Sciatic nerve (tissue), 2 donors: ENCODE measurements around the gene FKBP15. TPM values are rescaled to one million over a fixed set of nuclear protein-coding genes. Genes with fewer than 3 reads are reported as not detected.

Experiments used
- ATAC-seq: fragments of 200-7000 bp; cut with Tn5 transposase; one replicate; pipeline ENCODE4 v1.9.1; 2020; ENCODE audit warnings: mild to moderate bottlenecking, moderate library complexity
- DNase-seq: peaks from one replicate; pipeline ENCODE4 v3.0.0-alpha.2; 2020; ENCODE audit warnings: low spot score
- intact Hi-C: fragments of 100-400 bp; cut with DNase I; formaldehyde crosslinking; loops from one replicate; pipeline ENCODE4 v1.14.2; 2022
- total RNA-seq: library from RNA; stranded (reverse); fragmentation: NEBNext Ultra II Directional; extraction: Animal tissue kit (Norgen Biotek cat#: 25700); gene quantifications from one replicate; pipeline ENCODE4 v1.2.1, GENCODE V29; 2021
- donor health status: DM: no; HTN: no; CAD: no.
- donor health status: DM: no; HTN: no; CAD: no.

The FKBP15 gene
- total RNA-seq, 1 donor from 2014 or later, result 36.4 TPM

GRCh38 chr9:113187929-113188595 is 33.0 kb downstream of the FKBP15 start:
- DNase-seq (peak; percentile 62), ATAC-seq (peak; percentile 93)
- intact Hi-C loops, result no loop called here

DNA sequence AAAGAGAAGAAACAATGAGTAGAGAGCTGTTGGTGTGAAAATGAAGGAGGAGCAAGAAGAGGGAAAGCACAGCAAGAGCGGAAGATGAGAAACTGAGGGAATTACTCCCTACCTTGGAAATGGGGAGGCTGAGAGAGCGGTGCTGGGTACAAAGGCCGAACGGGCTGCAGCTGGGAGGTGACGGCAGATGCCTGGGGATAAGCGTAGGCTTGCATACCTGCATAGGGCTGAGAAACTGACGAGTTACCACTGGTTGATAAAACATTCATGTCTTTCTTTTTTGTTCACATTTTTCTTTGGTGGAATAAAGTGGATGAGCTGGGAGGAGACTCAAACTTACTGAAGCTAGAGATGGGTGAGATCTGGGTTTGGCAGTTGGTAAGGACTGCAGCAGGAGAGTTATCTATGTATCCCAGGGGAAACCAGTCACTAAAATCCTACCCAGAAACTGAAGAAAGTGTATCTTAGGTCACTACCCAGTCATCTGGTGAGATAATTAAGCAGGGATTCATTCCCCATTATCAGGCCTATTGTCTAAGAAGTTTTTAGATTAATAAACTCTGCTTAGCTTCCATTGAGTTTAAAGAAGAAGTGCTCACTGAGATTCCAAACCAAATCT is 34.8 kb downstream of the FKBP15 start:
- DNase-seq, result no peak
- ATAC-seq, result no peak
- intact Hi-C loops, result no loop called here

- intact Hi-C loops, result no loop called here
- no peak for DNase-seq
- ATAC-seq, result no peak
Observed at GRCh38 chr9:113185271-113185670, 35.8 kb downstream of the FKBP15 start.

DNA sequence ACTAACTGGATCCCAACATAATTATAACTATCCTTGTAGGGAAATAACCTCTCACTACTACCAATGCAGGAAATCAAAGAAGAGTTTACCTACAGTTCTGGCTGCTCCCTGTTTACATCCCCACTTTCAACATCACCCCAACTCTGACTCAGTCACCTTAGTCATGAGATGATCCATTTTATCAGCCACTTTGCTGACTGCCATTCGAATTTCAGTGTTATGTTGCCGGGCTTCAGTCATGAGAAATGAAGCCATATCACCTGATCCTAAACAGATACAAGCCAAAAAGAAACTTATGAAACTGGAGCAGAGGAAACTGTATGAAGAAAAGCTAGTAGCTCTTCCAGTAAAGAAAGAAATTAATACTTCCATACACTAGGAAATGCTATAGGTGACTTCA is 36.5 kb downstream of the FKBP15 start:
- intact Hi-C loops, result no loop called here
- ATAC-seq (no peak), DNase-seq (no peak)

- no peak for ATAC-seq
- no peak for DNase-seq
- intact Hi-C loops, result no loop called here
Observed at GRCh38 chr9:113183956-113184488, 37.1 kb downstream of the FKBP15 start.

GRCh38 chr9:113181165-113181564 is 39.9 kb downstream of the FKBP15 start:
- ATAC-seq (no peak), DNase-seq (no peak)
- intact Hi-C loops, result no loop called here

DNA sequence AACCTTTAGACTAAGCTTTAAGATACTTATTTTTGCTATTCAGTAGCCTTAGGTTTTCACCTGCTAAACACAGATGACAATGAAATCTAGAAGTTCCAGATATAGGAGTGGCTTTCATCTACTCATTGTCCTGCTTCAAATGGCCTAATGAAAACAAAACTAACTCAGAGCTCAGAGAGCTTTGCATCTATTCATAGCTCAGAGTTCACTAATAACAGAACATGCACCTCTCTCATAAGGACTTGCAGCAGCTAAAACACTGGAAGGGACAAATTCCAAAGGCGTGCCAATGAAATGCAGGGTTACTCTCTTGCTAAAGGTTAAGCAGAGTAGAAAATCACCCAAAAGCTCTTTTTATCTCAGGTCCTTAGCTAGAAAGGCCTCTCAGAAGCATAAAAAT is 41.2 kb downstream of the FKBP15 start:
- ATAC-seq, result no peak
- intact Hi-C loops, result no loop called here
- DNase-seq, result no peak

GRCh38 chr9:113178087-113178486 is 43.0 kb downstream of the FKBP15 start:
- intact Hi-C loops, result no loop called here
- no peak for DNase-seq
- ATAC-seq, result no peak

- DNase-seq, result no peak
- intact Hi-C loops, result no loop called here
- no peak for ATAC-seq
Observed at GRCh38 chr9:113177251-113177650, 43.8 kb downstream of the FKBP15 start.

- ATAC-seq, result no peak
- intact Hi-C loops, result no loop called here
Observed at GRCh38 chr9:113176803-113177202, 44.3 kb downstream of the FKBP15 start.

DNA sequence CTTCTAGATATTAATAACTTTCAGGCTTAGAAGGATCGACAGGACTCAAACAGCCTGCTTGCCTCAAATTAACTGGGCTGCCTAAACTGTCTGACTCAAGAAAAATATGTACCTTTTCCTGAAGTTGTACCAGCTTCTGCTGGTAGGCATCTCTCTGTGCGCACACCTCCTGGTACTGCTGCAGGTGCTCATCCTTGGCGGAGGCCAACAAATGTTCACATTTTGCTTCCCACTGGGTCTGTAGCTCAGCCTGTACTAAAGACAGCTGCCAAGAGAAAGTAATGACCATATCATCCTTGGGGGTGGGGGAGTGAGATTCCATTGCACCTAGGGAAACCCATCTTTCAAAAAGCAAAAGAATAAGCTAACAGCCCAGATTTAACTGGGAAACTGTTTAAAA is 47.7 kb downstream of the FKBP15 start:
- DNase-seq (no peak), ATAC-seq (no peak)
- intact Hi-C loops, result no loop called here

More at GRCh38 chr9:113176803-113177202, 44.3 kb downstream of the FKBP15 start:
- no peak for DNase-seq

- intact Hi-C loops, result no loop called here
- ATAC-seq (no peak), DNase-seq (no peak)
Observed at GRCh38 chr9:113168809-113169208, 52.3 kb downstream of the FKBP15 start.

DNA sequence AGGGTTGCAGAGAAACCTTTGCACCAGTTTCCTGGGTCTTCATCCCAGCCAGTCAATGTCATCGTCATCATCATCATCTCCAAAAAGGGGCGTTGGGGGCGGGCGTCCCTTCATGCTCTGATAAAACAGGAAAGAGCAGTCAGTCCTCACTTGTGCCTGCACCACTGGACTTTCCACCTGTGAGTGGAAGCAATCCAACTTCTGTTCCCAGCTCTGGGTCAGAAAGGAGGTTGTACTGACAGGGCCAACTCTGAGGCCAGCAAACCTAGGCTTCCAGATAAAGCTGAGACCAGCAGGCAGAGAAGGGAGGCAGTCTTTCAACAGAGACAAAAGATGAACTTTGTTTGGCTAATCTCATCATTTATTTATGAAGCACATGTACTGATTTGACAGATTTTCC is 55.0 kb downstream of the FKBP15 start:
- ATAC-seq (no peak), DNase-seq (no peak)
- intact Hi-C loops, result no loop called here

DNA sequence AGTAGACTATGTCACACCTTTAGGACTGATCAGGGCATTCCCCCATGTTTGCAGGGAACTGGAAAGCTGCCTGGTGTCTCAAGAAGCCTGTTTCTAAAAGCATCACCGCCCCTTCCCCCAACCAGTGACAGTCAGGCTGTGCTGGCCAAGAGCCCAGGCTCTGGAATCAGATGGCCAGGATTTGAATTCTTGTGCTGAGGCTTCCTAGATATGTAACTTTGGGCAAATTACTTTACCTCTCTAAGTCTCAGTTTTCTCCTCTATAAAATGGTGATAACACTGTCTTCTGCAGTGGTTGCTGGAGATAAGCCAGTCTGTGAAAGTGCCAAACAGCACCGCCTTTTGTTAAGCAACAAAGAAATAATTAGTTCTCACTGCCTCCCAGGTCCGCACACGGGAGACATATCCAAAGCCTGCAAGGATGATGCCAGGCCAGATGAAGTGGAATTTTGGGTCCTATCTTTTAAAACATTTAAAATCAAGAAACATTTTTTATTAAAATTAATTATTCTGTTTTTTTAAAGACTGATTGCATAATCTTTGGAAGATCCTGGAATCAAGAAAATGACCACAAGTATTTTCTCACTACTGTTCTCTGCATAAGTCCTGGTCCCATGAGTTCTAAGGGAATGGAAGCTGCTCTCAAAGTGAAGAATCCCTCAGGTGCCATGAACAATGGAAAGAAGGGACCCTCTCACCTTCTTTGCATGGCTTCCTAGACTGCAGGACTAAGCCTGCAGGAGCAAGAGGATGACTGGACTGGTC is 56.4 kb downstream of the FKBP15 start:
- intact Hi-C loops, result no loop called here
- peak; percentile 51 for ATAC-seq
- DNase-seq, result no peak

GRCh38 chr9:113163001-113163400 is 58.1 kb downstream of the FKBP15 start:
- ATAC-seq (no peak), DNase-seq (no peak)
- intact Hi-C loops, result no loop called here

GRCh38 chr9:113160571-113160970 is 60.5 kb downstream of the FKBP15 start:
- ATAC-seq, result no peak
- DNase-seq, result no peak
- intact Hi-C loops, result no loop called here

DNA sequence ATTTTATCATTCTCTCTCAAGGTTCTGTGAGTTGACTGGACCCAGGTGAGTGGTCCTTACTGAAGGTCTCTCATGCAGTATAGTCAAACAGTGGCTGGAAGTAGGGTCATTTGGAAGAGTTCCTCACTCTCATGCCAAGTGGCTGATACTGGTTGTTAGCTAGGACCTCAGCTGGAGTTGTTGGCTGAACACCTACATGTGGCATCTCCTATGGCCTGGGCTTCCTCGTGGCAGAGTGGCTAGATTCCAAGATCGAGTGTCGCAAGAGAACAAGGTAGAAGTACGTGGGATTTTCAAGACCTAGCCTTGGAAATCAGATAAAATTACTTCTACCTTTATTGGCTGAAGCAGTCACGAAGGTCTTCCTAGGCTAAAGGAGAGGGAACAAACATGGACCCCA is 62.6 kb downstream of the FKBP15 start:
- DNase-seq (no peak), ATAC-seq (no peak)
- intact Hi-C loops, result no loop called here

DNA sequence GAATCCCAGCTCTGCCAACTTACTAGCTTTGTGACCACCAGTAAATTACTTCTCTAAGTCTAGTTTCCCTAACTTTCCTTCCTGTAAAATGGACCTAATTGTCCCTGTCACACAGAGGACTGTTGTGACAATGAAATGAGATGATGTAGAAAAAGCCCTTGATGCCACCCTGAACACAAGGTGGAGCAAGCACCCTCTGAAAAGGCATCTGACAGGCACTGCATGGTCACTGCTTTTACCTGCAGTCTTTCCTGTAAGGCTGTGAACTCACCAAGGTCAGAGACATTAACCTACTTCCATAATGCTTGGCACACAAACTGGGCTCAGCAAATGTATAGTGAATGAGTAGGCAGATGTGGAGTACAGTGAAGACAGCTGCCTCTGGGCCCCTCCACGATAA is 64.2 kb downstream of the FKBP15 start:
- DNase-seq (no peak), ATAC-seq (no peak)
- intact Hi-C loops, result no loop called here

GRCh38 chr9:113155911-113156588 is 65.0 kb downstream of the FKBP15 start:
- no peak for DNase-seq
- intact Hi-C loops, result no loop called here

DNA sequence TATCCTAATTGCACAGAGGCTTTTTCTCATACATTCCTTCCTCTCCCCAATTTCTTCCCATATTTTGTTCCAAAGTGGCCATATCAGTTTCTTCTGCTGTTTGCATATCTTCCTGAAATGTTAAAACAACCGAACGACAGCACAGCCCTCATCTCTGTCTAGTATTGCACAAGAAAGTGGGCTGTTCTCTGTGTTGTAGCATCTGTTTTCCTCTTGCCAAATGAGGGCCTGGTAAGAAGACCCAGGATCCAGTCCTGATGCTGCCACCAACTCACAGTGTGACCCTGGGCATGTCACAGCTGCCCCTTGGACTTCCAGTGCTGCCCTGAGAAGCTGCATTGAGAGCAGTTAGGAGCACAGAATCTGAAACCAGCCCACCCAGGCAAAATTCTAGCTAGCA is 66.1 kb downstream of the FKBP15 start:
- DNase-seq (no peak), ATAC-seq (peak; percentile 32)
- intact Hi-C loops, result no loop called here

More at GRCh38 chr9:113155911-113156588, 65.0 kb downstream of the FKBP15 start:
- no peak for ATAC-seq
